Kasumi-1 (cell line): ENCODE results near the gene OR52E8.

ENCODE experiments used
- DNase-seq, 2 experiments: peaks; one replicate each; lab custom pipeline; 2025; lab: John Stamatoyannopoulos, UW

OR52E8 gene

DNA sequence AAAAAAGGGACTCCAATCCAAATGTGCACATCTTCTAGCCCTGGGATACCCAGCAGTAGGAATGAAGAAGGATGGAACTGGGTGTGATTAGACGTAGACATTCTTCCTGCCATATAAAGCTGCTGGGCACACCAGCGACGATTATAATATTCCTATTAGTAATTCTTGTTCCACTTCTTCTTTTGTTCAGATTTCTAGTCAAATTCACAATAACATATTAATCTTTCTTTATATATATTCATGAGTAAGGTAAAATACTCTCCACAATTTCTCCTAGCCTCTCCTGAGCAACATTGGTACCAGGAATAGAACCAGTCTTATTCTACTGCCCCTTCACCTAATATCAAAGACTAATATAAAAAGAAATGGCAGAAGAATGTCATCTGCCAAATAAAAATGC, at the start of gene OR52E8:
Gene OR52E8, minus strand, starts transcription at position 101 of the 400 bp plus-strand sequence. Its CDS starts 0 bp downstream, at position 101.
- DNase-seq, result no peak

DNA sequence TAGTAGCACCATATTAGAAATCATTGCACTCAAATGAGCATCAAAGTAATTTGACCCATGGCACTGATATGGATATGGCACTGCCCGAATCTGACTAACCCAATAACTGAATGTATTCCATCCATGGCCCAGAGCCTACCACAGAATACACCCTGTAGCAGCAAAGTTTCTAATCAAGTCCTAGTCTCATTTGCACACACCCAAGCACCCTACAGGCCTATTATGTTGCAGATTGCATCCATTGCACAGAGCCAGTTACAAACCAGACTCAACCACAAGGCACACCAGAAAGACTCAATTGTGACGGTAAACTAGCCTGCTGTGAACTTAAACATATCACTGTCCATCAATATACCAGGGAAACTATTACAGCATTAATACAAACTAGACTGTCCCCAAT, 42.0 kb upstream of the OR52E8 start:
- no peak for DNase-seq

DNA sequence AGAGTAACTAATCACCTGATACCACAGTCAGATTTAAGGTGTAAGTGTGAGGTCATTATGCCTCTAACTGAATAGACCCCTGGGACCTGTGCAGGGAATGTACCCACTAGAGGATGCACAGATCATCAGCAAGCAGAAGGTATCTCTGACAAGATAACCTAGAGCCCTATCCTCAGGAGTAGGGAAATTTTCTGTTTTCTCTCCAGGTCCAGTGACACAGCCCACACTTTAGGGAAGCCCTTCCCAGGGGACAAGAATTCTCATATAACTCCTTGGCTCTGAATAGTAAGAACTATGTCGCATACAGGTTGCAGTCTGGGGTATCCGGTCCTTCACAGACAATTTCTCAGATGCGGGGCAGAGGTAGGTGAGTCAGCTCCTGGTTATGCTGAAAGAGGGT, 35.4 kb upstream of the OR52E8 start, which contains the start of gene OR52E5:
Gene OR52E5, plus strand, starts transcription at position 301 of the 400 bp plus-strand sequence. CDS start 7,569 bp downstream, outside the sequence.
- no peak for DNase-seq

DNA sequence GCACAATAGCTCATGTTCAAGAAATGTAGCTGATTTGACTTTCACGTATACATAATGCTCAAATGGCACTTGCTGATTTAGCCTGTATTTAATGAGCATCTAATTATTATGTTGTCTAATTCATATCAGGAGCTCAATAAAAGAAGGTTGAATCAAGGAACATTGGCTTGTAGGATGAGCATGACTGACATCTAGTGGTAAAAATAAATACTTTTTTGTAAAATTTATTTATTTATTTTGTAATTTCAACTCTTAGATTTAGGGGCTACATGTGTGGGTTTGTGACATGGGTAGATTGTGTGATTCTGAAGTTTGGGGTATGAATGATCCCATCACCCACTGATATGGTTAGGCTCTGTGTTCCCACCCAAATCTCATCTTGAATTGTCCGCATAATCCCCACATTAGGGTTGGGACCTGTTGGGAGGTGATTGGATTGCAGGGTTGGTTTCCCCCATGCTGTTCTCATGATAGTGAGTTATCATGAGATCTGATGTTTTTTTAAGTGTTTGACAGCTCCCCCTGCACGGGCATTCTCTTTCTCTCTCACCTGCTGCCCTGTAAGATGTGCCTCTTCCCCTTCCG, 33.8 kb upstream of the OR52E8 start:
- DNase-seq, result peak; percentile 76 to 83

DNA sequence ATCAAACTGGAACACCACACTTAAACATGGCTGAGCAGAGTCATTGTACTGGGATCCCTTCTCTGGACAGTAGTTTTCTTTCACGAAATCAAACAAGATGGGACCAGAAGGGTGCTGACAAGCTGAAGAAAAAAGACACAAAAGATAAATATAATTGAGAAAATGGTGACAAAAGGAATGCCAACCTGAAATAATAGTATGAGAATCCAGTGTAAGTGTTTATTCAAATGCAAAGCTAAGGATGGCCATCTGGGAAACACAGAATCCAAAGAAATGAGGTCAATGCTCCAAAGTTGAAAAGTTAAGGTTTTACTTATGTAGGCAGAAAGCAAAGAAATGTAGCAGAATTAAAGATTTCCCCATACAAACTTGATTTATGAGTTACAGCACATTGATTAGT, 30.2 kb upstream of the OR52E8 start:
- DNase-seq, result no peak

DNA sequence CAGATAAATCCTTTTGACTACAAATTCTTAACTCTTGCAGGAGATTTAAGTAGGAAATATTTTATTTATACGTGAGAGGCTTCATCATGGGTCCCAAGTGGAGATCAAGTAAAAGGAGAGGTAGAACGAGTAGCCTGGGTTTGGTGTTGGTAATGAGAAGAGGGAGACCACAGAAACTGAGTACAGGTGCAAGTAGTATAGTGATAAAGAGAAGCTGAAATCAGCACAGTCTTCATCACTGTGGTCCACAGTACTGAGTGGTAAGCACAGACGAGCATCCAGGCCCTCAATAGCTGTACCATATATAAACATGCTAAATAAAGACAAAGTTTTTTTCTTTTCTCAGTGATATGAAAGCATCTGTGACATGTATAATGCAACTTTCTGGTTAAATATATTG, 29.7 kb upstream of the OR52E8 start:
- DNase-seq, result no peak

DNA sequence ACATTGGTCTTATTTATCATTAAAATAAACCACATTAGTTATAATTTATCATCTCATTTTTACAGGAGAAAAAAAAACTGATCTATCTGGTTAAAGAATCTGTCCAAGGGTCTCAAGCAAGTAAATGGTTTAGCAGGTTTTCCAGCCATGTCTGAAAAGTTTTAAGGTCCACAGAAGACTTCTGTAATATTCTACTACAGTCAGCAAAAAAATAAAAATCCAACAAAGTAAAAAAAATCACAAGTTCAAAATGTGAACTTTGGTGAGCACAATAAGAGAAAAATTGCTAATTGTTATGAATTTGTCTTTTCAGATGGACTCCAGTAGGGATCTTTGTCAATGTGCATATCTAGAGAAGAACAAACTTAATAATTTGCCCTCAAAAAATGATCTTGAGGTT, 24.3 kb upstream of the OR52E8 start:
- no peak for DNase-seq

DNA sequence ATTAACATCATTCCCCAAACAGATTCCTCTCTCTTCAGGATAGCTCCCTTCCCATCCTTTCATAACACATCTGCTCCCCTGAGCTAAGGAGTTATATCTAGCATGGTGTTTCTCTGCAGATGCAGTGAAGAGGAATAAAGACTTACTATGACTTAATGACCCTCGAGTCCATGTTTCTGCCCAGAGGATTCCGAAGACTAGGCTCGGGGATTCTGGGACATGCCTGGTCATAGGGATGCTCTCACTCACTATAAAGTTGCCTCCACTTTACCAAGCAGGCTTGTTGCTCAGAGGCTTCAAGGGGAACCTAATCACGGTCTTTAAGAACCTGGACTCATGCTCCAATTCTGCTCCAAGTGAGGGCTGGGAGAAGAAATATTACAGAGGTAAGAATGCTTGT, 22.8 kb upstream of the OR52E8 start, which contains the start of gene OR52E4:
Gene OR52E4, plus strand, starts transcription at position 301 of the 400 bp plus-strand sequence. CDS start 3,664 bp downstream, outside the sequence.
- DNase-seq, result no peak

DNA sequence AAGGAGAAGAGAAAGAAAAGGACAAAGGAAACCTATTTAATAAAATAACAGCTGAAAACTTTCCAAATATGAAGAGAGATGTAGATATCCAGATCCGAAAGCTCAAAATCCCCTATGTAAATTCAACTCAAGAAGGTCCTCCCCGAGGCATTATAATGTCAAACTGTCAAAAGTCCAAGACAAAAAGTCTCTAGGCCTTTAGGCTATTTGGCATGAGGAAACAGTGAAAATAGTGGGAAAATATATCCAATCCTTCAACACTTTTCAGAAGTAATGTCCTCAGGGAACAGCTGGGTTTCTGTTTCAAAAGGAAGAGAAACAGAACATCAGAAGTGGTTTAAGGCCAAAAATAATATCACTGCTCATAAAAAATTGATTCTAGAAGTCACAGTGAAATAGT, 21.1 kb upstream of the OR52E8 start:
- DNase-seq, result no peak

DNA sequence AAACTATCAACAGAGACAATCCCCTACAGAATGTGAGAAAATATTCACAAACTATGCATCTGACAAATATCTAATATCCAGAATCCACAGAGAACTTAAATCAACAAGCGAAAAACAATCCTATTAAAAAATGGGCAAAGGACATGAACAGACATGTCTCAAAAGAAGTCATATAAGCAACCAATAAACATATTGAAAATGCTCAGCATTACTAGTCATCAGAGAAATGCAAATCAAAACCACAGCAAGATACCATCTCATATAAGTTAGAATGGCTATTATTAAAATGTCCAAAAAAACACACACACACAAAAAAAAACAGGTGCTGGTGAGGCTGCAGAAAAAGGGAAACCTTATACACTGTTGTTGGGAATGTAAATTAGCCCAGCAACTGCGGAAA, 8.3 kb upstream of the OR52E8 start:
- DNase-seq, result no peak

DNA sequence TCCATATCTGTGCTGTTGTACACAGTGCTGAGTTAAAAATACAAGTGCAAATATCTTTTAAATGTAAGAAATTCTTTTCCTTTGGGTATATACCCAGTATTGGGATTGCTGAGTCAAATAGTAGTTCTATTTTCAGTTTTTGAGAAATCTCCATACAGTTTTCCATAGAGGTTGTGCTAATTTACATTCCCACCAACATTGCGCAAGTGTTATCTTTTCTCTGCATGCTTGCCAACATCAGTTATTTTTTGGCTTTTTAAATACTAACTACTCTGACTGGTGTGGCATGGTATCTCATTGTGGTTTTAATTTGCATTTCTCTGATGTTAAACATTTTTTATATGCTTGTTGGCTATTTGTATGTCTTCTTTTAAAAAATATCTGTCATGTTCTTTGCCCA, 6.5 kb downstream of the OR52E8 start:
- DNase-seq, result no peak

DNA sequence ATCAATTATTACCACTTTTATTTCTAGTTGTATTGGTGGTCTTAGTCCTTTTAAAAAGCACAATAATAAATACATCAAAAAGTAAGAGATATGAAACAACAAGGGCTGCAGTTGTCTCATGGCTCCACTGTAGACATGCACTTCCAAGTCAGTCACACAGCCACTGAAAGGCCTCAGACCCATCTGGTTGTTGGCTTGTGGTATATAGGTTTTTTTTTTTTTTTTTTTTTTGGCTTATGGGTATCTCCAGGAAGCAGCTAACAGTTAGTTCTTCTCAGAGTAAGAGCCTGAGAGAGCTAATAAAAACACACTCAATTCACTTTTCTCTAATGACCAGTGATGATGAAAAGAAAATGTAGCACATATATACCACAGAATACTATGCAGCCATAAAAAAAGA, 9.8 kb downstream of the OR52E8 start:
- no peak for DNase-seq

DNA sequence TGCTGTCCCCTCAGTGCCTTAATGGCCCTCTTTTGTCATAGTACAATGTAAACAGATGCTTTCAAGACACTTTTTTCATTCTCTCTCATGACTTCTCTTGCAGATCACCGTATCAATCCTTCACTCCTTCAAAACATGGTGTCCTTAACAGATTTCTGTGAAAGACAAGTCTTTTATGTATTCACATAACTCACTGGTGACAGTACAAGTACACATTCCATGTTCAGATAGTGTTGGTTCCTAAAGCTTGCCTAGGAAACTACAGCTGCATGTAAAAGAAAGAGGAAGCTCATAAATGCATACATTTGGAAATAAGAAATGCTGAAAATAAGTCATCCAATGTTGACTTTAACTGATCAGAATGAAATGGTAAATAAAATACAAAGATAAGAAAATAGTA, 10.8 kb downstream of the OR52E8 start:
- no peak for DNase-seq

DNA sequence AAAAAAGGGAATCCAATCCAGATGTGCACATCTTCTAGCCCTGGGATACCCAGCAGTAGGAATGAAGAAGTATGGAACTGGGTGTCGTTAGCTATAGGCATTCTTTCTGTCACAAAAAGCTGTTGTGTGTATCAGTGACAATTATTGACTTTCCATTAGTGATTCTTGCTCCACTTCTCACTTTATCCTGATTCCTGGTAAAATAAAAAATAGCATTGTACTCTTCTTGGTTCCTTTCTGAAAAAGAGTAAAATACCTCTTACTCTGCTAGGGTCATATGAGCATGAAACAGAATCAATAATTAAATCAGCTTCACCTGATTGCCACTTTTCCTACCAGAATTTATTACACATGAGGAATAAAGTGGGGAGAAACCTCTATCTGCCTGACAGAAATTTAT, 15.7 kb downstream of the OR52E8 start, which contains the start of gene OR52E6:
Gene OR52E6, minus strand, starts transcription at position 101 of the 400 bp plus-strand sequence. Its CDS starts 0 bp downstream, at position 101.
- DNase-seq, result no peak

DNA sequence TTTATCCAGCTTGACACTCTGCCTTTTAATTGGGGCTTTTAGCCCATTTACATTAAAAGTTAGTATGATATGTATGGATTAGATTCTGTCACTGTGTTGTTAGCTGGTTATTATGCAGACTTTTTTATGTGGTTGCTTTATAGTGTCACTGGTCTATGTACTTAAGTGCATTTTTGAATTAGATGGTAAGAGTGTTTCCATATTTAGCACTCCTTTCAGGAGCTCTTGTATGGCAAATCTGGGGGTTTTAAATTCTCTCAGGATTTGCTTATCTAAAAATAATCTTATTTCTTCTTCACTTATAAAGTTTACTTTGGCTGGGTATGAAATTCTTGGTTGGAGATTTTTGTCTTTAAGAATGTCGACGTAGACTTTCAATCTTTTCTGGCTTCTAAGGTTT, 19.8 kb downstream of the OR52E8 start:
- no peak for DNase-seq

DNA sequence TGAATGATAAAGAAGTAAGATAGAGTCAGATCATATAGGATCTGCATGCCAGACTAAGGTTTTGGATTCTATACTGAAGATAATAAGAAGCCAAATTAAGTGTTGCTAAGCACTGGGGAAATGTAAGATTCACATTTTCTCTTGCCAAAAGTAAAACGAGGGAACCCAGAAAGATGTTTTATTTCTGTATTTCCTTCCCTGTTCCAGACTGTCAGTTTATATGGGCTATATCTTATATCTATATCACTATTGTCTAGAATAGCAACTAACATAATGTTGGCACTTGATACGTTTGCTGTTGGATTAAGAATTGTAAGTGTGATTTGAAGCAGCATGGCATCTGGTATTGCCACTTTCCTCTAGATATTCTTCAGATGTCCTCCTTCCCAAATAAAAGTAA, 24.0 kb downstream of the OR52E8 start:
- DNase-seq, result no peak

DNA sequence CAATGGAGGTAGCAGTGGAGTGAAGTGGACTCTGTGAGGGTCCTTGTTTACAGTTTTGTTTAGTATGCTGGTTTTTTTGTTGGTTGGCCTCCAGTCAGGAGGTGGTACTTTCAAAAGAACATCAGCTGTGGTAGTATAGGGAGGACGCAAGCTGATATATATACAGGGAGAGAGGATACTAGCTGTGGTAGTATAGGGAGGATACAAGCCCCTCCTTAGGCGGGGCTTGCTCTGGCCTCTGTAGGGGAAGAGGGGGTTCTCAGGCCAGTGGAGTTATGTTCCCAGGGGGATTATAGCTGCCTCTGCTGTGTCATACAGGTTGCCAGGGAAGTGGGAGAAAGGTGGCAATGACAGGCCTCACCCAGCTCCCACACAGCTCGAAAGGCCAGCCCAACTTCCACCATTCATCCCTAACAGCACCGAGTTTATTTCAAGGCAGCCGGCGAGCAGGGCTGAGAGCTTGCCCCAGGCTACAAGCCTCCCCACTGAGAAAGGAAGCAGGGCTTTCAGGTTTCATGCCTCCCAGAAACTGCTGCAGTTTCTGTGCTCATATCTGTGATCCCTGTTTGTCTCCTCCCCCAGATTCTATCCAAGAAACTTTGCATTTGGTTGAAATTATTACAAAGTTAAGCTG, 26.2 kb downstream of the OR52E8 start:
- DNase-seq, result no peak

DNA sequence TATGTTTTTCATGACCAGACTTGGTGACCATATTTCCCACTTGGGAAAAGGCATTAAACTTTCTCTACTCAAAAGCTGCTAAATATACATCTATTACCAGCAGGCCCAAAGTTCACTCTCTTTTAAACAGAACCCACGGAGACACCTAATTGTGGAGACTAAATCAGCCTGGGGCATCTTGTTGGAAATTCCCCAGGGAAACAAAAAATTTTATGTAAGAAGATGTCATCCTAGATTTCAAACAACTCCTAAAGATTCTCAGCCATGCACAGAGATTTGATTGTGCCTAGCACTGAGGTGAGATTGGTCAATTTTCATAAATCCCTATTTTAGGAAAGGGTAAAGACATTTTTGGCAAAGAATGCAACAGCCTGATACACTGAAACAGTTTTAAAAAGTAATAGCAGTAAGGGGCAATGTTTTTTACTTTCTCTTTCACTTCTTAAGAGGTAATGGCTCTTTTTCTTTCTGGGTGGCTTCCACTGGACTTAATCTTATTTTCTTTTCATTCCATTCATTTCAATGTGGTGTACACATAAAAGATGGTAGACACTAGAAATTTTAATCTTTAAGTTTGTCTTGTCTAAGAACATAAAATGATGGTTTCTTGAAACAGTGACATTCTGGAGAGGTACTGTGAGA, 39.1 kb downstream of the OR52E8 start:
- no peak for DNase-seq

DNA sequence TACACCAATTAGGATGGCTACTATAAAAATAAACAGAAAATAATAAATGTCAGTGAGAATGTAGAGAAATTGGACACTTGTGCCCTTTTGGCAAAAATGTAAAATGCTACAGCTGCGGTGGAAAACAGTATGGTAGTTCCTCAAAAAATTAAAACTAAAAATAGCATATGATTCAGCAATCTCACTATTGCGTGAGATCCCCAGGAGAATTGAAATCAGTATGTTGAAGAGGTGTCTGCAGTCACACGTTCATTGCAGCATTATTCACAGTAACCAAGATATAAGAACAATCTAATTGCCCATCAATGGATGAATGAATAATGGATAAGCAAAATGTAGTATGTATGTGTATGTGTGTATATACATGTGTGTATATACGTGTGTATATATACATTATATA, 42.0 kb downstream of the OR52E8 start:
- DNase-seq, result peak; percentile 2 to 13

DNA sequence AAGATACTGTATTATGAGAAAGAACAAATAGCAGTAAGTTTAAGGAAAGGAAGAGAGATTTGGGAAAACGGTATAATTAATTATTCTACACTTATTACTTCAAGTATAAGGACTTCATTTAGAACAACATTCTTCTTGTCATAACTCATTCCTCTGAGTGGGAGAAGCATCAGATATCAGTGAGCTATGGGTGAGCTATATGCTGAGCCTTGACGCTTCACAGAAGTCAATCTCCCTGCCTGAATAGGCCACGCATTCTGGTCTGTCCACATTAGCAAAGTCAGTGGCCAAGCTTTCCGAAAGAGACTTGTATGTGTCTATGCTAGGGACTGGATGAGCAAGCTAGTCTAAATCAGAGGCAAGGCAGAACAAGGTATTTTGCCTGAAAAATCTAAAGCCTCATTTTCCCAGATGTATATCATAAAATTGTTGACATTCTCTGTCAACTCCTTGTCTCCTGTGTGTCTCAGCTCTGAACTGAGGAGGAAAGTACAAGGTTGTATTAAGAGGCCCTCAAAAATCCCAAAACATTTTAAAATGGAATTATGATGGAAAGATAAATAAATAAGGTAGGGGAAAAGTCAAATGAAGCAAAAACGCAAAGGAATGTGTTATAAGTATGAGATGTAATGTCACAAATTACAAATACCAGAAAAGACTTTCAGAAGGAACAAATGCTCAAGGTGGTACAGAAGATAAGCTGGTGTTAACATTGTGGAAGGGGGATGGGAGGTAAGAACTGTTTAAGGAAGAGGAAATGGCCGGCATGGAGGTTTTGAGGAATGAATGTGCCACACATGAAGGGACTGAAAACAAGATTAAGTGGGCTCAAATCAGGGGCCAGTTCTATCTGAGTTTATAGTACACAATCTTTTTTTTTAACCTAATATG, 47.3 kb downstream of the OR52E8 start:
- no peak for DNase-seq

DNA sequence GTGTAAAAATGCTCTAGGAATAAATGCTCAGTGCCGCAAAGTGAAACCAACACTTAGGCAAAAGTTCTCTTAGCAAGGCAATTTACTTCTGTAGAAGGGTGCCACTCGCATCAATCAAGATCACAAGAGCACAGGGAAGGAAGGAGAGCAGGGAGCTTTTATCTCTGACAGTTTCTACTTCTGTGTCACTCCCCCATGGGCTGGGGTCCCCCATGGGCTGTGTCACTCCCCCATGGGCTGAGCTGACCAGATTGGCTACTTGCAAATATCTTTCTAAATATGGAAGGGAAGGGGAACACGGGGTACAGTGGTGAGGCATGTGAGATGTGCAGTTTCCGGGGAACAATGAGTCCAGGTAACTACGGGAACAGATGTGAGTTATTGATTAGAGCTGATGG, 48.4 kb downstream of the OR52E8 start:
- DNase-seq, result peak; percentile 14 to 15

DNA sequence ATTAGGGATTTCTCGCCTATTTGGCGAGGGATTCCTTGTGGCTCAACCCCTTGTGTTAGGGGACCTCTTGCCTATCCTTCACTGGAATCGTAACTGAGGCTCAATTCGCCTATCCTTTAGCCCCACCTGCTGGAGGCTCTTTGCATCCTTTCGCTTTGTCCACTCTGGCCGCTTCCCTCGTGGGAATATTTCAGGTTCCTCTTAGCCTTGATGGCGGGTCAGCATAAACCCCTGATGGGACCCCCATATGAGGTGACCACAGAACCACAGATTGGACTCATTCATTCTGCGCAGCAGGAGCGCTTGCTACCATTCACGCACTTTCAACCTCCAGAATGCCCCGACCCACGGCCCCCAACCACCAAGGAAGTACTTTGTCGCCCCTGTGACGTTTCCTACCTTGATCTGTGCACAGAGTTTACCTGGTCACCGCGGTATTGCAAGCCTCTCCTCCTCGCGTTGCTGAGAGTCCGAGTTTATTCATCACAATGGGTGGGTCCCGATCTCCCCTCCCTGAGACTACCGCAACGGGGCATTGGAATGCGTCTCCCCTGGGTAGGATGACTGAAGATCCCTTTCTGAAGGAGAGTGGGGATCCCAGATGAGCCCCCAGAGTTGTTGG, 48.9 kb downstream of the OR52E8 start, which contains the start of gene OR52N2:
Gene OR52N2, plus strand, starts transcription at position 425 of the 622 bp plus-strand sequence. CDS start 11,412 bp downstream, outside the sequence.
- DNase-seq, result peak; percentile 59 to 74
